Subcutaneous adipose tissue (tissue), 4 donors: ENCODE results near the gene BRI3. TPM values are rescaled to one million over a fixed set of nuclear protein-coding genes. Genes with fewer than 3 reads are reported as not detected.

Experiments used
- CTCF ChIP-seq: fragments of 450-650 bp; IDR thresholded peaks from one replicate; pipeline ENCODE4 v1.5.1; 2016; ENCODE audit warnings: low read depth, mild to moderate bottlenecking, control low read depth, antibody characterized with exemption, moderate library complexity
- total RNA-seq, 4 donors: library from RNA; depleted of rRNA; stranded (reverse); fragments of >200 nt; gene quantifications; one replicate each; pipeline ENCODE4 v1.1.0, GENCODE V29; 2016

BRI3 gene
- total RNA-seq, 4 donors from 2014 or later, result 69.3 to 106 (median 82.5) TPM

- no peak for TF ChIP-seq CTCF
These were observed 5.2 kb upstream of the BRI3 start for GRCh38 chr7:98276241-98276761.

- no peak for TF ChIP-seq CTCF
These were observed 3.1 kb upstream of the BRI3 start for GRCh38 chr7:98278408-98278807.

GRCh38 chr7:98278936-98279335 is 2.5 kb upstream of the BRI3 start:
- TF ChIP-seq CTCF, result no peak

GRCh38 chr7:98280296-98280695 is 1.2 kb upstream of the BRI3 start:
- no peak for TF ChIP-seq CTCF

- TF ChIP-seq CTCF, result no peak
These were observed 496 bp downstream of the BRI3 start for GRCh38 chr7:98281757-98282606.

- TF ChIP-seq CTCF, result no peak
These were observed 1.2 kb downstream of the BRI3 start for GRCh38 chr7:98282703-98283102.

- no peak for TF ChIP-seq CTCF
These were observed 1.8 kb downstream of the BRI3 start for GRCh38 chr7:98283127-98283886.
